HG02870 (cell line): ENCODE data around the gene DMD.

Experiments
- ATAC-seq: cut with Tn5 transposase; IDR thresholded peaks from one replicate; pipeline ENCODE4 v1.9.1; 2021; ENCODE audit warnings: mild to moderate bottlenecking, moderate library complexity; ENCODE audit not compliant: unreplicated experiment

The DMD gene

DNA sequence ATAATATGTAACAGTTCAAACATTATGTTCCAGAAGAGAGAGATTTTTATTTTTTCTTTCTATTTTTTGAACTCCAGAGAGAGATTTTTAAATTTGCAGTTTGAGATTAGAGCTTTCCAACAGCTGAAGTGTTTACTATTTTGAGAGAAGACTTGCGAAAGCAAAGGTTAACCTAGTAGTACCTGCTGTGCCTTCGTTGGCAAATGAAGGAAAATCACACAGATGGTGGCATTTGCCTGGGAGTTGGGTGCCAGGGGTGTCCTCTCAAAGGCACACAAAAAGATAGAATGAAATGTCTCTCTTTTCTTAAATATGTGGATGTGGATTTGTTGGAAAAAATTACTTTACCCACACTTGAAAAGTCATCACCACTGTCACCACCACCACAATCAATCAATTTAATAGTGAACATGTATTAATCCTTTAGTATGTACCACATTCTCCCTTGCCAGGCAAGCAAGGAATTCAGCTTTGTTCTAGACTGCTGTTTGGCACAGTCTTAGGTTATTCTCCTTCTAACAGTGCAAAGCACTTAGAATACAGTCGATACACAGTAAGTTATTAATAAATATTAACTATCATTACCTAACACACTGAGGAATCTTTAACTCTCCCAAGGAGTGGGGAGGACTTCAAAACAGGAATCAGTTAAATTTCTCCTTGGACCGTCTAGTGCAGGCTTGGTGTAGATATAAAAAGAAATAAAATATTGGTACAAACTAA is 1301.3 kb downstream of the DMD start:
- ATAC-seq = no peak

DNA sequence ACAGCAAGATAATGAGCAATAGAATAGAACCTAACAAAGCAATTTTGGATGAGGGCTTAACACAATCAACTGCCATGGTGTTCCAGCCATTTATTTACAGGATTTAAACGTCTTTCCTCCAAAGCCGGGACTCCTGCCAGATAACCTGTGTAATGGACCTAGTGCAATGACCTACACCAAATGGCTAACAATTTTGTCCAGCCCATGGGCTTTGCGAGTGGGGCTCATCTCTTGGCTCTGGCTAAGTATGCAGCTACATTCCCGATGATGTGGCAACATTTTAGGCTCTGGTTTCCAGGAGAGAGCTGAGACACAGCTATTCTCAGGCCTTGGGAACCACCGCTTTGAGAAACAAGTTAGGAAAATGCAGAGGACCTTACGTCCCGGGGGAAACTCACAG is 1317.2 kb downstream of the DMD start:
- ATAC-seq = no peak

DNA sequence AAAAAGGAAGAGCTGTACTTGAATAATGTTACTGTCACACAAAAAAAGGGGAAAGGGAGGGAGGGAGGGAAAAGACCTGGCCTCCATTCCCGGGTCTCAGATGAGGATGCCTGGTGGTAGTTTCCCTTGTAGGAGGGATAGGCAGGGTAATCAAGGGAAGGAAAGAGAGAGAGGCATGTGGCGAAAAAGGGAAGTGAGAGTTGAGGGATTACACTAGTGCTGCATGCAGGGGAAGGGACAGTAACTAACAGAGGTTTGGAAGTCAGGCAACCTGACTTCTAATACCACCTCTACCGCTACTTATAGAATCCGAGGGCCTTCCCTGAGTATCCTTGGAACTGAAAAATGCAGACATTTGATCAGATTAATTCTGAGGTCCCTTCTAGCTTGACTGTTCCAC is 1317.8 kb downstream of the DMD start:
- peak; percentile 96 for ATAC-seq

GRCh38 chrX:31889088-31889487 is 1322.3 kb downstream of the DMD start:
- ATAC-seq = no peak

DNA sequence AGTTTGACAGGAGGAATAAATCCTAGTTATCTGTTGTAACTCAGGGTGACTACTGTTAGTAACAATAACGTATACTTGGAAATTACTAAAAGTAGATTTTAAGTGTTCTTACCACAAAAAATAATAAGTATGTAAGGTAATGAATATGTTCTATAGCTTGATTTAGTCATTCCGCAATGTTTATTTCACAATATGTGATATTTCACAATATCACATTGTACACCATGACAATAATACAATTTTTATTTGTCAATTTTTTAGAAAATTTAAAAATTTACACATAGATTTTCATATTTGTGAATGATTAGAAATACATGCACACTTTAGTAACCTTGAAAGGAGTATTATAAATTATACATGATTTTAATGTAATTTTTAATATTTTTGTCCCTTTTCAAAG is 1326.8 kb downstream of the DMD start:
- no peak for ATAC-seq

- no peak for ATAC-seq
These were observed 1339.3 kb downstream of the DMD start for GRCh38 chrX:31872007-31872406.

GRCh38 chrX:31870267-31870666 is 1341.1 kb downstream of the DMD start:
- ATAC-seq = no peak

GRCh38 chrX:31860686-31861085 is 1350.7 kb downstream of the DMD start:
- no peak for ATAC-seq

DNA sequence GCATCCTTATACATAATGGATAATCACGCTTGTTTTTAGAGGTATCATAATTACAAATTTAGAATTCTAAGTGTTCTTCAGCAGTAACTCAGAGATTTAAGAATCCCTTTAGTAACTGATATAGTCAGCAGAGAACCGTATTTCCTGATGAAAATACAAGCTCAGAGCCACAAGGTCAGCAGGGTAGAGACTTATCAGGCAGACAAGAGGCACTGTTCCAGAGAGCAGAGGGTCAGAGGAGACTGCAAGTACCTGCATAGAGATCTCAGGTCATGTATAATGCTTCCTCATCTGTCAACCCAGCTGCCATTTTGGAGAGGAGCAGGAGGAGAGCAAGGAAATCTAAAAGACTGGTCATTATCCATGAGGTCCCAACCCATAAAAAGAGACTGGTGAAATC is 1352.4 kb downstream of the DMD start:
- ATAC-seq = no peak

DNA sequence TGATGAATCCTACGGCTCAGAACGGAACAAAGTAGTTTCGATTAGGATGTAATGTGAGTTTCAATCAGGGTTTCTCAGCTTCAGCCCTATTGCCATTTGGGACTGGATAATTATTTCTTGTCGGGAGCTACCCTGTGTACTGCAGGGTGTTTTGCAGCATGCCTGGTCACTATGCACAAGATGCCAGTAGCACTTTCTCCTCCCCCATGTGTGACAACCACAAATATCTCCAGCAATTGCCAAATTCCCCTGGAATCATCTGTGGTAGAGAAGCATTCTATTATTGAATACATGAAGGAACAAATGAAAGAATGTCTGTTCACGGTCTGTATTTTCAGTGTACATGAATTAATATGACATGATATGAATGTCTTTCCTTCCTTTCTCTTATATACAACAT is 1356.6 kb downstream of the DMD start:
- no peak for ATAC-seq

DNA sequence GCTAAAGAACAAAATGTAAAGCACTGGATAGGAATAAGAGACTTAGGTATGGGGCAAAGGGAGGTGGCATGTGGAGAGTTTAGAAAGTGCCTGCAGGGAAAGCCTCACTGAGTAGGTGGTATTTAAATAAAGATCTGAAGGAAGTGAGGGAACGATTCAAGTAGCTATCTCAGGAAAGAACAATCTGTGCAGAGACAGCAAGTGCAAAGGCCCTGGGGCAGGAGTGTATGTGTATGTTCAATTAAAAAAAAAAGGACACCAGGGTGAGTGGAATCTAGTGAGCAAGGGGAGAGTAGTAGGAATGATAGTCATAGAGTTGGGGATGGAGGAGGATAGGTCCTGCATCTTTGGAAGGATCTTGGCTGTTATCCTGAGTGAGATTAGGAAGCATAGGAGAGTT is 1359.6 kb downstream of the DMD start:
- no peak for ATAC-seq

GRCh38 chrX:31847773-31848172 is 1363.6 kb downstream of the DMD start:
- ATAC-seq = no peak

DNA sequence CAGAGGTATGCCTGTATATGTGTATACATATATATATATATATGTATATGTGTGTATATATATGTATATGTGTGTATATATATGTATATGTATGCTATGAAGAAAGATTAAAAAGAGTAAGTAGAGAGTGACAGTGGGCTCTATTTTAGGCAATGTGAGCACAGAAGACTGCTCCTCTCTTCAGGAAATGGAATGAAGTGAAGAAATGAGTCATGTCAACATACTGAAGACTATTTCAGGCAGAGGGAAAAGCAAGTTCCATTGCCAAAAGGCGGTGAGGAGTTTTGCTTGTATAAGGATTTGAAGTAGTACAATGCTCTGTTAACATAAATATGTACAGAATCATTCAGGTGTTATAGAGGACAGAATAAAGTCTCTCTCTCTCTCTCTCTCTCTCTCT is 1366.3 kb downstream of the DMD start:
- ATAC-seq = no peak

GRCh38 chrX:31838617-31839016 is 1372.7 kb downstream of the DMD start:
- no peak for ATAC-seq

DNA sequence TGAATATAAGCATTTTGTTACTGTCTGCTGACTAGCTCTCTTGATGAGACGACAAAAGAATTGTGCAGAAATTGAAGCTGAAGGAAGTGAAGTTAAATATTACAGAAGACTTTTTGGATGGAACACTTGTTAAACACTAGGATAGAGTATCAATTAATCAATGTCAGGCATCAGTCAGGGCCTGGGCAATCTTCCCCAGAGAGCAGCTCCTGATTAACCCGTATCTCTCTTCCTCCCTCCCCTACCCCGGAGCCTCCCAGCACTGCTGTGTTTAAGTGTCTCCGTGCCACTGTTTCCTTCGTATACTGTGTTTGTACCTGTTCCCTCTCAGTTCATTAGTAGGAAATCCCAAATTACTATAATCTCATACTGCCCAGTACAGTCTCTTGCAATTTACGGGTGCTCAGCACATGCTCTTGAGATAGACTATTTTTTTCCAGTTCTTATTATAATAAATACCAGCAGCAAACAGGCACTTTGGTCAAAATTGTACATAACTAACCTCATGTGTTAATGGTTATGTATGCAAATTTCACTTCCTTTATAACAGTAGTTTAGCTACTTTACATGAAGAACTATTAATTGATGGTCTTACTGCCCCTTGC is 1373.8 kb downstream of the DMD start:
- ATAC-seq = no peak

GRCh38 chrX:31836479-31836878 is 1374.9 kb downstream of the DMD start:
- no peak for ATAC-seq

DNA sequence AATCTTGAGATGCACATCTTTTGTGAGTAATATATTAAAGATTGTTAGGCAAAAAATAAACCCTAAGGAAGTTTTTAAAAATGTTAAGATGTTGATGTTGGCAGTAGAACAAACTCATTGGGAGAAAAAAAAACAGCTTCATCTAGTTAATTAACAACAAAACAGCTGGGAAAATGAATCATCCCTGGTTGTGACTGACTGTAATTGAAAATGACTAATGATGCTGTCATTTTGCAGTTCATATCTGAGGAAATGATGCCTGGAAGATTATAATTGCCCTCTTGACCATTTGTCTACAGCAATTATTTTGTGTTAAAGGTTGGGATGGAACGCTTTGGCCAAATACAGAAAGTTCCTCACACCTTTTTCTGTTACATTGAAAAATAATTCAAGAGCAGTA is 1379.1 kb downstream of the DMD start:
- no peak for ATAC-seq

- no peak for ATAC-seq
These were observed 1390.7 kb downstream of the DMD start for GRCh38 chrX:31820430-31821210.

GRCh38 chrX:31819455-31819854 is 1391.9 kb downstream of the DMD start:
- no peak for ATAC-seq

- no peak for ATAC-seq
These were observed 1400.2 kb downstream of the DMD start for GRCh38 chrX:31811106-31811505.

GRCh38 chrX:31808357-31808756 is 1403.0 kb downstream of the DMD start:
- ATAC-seq = no peak

- ATAC-seq = no peak
These were observed 1404.2 kb downstream of the DMD start for GRCh38 chrX:31807165-31807564.
